Fibroblast of skin of left biceps (primary cell): ENCODE measurements around the gene OTOP2.
"Not testable (repeated sequence)": the region's sequence is repeated elsewhere in the genome, so short reads cannot be mapped to it uniquely, and the experiment has no call there.

Experiments used
- DNase-seq, 2 experiments: peaks; one replicate each; pipeline ENCODE4 v3.0.0-alpha.2; 2013; ENCODE audit warnings: low read depth in 2 of 2

OTOP2 gene

DNA sequence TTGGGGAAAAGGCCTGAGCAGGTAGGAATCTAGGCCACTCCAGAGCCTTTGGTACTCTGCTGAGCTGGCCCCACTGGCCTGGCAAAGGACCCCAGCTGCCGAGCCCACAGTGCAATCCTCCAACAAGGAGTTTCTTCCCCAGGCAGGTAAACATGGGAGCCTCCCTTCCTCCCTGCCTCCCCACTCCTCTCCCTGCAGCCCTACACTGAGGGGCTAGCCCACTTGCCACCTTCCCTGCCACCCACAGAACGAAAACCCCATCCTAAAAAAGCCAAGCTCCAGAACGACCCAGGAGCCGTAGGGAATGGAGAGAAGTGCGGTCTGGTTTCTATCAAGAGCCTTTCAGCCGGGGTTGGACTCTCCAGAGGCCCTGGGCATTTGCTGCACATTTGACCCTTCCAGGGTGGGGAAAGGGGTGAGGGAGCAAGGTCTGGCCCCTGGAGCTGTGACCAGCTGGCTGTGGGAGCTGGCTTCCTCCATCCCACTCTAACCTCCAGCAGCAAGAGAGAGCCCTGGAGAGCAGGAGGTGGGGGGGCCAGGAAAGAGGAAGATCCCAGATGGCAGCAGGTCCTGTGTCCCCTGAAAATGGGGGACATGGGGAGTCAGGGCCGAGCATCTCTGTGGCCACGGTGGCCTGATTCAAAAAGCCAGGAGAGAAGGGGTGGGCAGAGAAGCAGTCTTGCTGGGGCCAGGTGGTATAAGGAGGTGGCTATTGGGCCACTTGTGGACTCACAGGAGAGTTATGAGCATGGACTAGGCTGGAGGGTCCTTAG is 47.2 kb downstream of the OTOP2 start:
- DNase-seq, result no peak

DNA sequence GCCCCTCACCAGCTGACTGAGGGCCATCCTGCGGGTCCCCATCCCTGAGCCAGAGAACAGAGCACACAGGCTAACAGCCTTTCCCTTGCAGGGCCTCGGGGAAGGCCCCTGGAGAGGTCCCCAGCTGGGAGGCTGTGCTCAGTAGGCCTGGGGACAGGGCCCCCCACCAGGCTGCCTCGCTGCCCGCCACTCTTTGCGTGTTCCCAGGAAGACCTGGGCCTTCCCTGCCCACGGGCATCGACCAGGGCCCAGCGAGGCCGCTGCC is 47.7 kb downstream of the OTOP2 start:
- no peak for DNase-seq

DNA sequence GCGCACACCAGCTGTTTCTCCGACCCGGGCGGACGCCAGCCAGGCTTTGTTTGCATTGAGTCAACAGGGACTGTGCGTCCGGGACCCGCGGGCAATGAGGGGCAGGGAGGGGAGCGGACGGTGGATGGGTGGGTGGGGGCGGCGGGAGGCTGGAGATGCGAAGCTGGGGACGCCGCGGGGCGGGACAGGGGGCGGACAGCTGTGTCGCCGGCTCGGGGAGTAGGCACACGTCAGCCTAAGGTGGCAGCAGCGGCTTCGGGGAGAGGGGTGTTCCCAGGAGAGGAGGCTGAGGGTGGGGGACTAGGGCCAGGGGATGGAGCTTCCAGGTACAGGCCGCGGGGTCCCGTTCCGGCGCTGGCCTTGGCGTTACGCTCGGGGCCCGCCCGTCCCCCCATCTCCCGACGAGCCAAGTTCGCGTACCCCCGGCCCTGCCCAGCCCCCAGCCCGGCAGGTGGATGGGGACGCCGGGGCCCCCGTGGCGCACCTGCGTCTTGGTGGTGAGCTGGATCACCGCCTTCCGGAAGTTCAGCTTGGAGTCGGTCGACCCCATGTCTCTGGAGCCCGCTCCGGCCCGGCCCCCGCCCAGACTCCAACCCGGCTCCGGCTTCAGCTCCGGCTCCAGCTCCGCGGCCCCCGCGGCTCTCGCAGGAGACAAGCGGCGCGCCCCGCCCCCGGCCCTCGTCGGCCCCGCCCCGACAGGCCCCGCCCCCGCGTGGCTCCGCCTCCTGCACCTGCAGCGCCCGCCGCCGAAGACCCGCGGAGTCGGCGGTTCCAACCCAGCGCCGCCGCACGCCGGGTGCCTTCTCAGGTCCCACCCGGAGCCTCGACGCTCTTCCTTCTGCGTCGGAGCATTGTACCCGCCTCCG is 48.3 kb downstream of the OTOP2 start, which contains the start of gene HID1:
Gene HID1 (minus strand): TSS at position 653 of the 866 bp plus-strand sequence. CDS start 103 bp downstream, at position 550.
- DNase-seq, result no peak

DNA sequence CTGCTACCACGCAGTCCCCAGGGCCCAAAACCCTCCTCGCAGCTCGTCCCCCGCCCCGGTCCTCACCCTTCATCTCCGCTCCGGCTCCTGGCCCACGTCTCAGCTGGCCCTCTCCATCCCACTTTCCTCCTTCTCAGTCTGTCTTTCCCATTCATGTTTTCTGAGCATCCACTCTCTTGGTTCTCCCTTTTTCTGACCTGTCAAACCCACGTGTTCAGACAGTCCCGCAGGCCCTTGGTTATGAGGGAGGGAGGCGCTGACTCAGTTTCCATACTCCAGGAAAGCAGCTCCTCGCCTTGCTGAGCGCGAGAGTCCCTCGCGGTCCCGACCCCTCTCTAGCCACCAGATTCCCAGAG is 48.9 kb downstream of the OTOP2 start:
- DNase-seq, result no peak

DNA sequence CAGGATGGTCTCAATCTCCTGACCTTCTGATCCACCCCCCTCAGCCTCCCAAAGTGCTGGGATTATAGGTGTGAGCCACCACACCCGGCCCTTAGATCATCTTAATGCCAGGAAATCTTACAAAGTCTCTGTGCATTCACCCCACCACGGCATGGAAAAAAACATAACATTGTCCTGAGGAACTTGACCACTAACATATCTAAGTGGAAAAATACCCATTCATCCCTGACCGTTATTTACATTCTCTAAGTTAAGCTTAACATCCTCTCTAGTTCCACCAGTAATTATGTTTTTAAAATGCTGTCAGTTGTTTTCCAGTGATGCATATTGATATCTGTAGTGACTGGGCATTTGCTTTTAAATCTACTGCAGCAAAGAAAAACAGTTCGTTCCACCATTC is 51.9 kb downstream of the OTOP2 start:
- no peak for DNase-seq

DNA sequence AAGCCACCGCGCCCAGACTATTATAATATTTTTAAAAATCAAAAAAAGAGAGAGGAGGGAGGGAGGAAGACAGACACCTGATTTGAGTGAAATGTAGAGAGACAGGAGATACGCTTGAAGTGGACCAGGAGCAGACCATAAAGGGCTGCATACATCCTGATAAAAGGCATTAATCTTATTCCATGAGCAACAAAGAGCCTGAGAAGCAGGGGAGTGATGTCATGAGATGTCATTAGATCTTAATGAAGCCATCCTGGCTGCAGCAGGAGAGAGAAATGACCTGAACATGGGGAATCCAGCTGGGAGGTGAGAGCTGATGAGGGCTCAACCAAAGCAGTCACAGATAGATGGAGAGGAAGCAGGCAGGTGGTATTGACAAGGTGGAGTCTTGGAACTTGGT is 53.7 kb downstream of the OTOP2 start:
- no peak for DNase-seq

DNA sequence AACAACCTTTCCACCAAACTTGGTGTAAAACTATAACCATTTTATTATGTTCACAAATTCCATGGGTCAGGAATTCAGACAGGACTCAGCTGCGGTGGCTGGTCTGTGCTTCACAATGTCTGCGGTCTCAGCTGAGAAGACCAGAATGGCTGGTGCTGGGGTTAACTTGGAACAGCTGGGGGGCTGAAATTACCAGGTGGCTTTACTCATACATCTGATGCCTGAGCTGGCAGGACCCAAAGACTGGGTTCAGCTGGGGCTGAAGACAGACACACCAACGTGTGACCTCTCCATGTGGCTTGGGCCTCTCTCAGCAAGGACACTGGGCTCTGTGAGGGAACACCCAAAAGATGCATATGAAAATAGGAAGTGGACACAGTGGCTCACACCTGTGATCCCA is 54.2 kb downstream of the OTOP2 start:
- DNase-seq, result no peak

DNA sequence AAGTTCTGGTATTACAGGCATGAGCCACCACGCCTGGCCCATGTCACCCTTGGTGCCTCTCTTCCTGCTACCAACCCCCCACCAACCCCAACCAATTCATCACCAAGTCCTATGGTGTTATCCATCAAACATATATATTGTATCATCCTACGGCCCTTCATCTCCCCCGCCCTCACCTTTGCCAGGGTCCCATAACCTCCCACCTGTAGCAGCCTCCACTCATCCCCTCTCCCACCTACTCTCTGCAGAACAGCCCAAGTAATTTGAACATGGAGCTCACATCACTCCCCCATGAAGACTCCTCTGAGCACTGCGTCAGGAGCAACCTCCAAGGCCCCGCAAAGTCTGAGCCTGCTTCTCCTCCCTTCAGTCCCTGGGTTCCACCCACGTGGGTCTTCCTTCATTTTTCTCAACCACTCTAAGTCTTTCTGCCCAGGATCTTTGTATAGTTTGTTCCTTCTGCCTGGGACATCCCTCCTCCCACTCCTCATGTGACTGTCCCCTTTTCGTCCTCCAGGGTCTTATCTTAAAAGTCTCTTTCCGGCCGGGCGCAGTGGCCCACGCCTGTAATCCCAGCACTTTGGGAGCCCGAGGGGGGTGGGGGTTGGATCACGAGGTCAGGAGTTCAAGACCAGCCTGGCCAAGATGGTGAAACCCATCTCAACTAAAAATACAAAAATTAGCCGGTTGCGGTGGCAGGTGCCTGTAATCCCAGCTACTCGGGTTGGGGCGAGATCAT is 55.5 kb downstream of the OTOP2 start:
- DNase-seq, result no peak

DNA sequence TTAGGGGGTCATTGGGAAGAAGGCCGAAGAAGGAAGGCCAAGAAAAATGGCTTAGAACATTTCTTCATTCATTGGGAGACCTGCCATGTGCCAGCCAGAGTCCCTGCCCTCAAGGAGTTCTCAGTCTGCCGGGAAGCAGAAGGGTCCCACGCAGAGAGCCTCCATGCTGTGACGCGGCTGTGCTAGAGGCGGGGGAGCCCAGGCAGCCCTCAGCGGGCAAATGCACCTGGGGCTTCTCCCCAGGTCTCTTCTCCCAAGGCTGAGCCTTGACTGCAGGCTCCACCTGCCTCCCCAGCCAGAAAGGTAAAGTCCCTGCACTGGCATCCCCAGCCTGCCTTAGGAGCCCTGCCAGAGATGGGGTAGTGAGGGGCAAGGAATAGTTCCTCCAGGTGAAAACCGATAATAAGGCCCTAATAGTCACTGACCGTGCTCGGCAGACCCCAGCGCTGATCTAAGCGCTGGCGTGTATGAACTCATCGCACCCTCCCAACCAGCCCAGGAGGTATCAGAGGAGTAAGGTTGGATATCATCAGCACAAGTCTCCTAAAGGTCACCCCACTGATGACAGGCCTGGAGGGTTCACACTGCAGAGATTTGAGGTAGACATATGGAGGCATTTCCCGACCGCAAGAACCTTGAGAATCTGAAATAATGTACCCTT is 57.4 kb downstream of the OTOP2 start:
- DNase-seq, result no peak

DNA sequence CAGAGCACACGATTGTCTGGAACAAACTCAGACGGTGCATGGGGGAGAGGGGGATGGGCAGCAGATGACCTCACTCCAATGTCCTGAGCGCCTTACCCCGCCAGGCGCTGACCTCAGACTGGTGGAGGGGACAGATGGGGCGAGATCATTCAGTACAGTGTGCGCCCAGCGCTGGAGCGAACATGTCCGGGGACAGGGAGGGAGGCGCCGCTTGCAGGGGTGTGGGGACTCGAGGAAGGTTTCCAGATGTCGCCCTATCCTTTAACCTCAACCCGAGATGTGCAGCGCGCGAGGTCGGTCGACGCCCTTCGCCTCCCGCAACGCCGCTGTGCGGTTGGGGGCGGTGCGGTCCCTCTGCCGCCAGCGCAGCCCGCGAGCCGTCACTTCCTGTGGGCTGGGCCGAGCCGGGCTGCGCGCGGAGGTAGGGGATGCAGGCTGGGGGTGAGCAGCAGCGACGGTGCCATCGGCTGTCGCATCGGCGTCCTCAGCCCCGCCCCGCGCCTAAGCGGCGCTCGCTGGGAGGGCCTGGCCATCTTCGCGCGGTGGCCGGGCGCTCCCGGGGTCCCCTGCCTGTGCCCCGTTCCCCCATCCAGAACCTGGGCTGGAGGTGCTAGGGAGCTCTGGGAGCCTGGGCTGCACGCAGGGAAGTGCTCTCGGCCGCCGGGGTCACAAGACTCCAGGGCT is 58.0 kb downstream of the OTOP2 start:
- no peak for DNase-seq

DNA sequence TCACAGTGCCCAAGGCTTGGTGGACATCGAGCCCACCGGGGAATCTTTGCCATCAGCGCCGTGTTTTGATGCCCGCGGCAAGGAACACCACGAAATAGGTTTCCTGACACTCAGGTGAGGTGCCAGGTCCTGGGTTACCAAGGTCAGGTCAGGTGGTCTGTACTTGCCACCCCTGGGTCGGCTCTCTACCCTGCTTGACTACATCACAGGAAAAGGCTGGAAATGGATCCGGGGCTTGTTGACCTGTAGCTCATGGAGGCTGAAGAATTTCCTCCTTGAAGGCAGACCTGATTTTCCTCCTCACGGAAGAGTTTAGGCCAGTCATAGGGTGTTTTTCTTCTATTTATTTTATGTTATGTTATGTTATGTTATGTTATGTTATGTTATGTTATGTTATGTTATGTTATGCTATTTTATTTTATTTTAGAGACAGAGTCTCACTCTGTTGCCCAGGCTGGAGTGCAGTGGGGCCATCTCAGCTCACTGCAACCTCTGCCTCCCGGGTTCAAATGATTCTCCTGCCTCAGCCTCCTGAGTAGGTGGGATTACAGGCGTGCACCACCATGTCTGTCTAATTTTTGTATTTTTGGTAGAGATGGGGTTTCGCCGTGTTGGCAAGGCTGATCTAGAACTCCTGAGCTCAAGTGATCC is 58.7 kb downstream of the OTOP2 start:
- DNase-seq, result not testable (repeated sequence)
